Colonic mucosa (tissue), 4 donors: ENCODE measurements around the gene FKBP5. TPM values are rescaled to one million over a fixed set of nuclear protein-coding genes. Genes with fewer than 3 reads are reported as not detected.

Source experiments
- DNase-seq: peaks from one replicate; pipeline ENCODE4 v3.0.0-alpha.2; 2020
- H3K27ac ChIP-seq: fragments of 200-600 bp; one replicate; pipeline ENCODE4 v1.8.0; 2021
- H3K27me3 ChIP-seq: fragments of 200-600 bp; one replicate; pipeline ENCODE4 v1.8.0; 2021
- H3K36me3 ChIP-seq: fragments of 200-600 bp; one replicate; pipeline ENCODE4 v1.8.0; 2021
- H3K4me1 ChIP-seq: fragments of 200-600 bp; one replicate; pipeline ENCODE4 v1.8.0; 2021; ENCODE audit warnings: mild to moderate bottlenecking
- H3K4me3 ChIP-seq: fragments of 200-600 bp; one replicate; pipeline ENCODE4 v1.8.0; 2021
- H3K9ac ChIP-seq, 2 donors: one replicate each; pipeline ENCODE4 v1.7.0; 2013; ENCODE audit warnings: control low read depth in 2 of 2, low read depth in 2 of 2, low read length in 2 of 2
- H3K9me3 ChIP-seq: fragments of 200-600 bp; one replicate; pipeline ENCODE4 v1.8.0; 2021
- intact Hi-C: fragments of 100-400 bp; cut with DNase I; formaldehyde crosslinking; loops from one replicate; pipeline ENCODE4 v1.14.1; 2022
- total RNA-seq, 2 donors: library from RNA; stranded (reverse); fragmentation: NEBNext Ultra II Directional in 1 of 2; extraction: Animal tissue kit (Norgen Biotek cat#: 25700) in 1 of 2; gene quantifications; one replicate each; pipeline ENCODE4 v1.2.1, GENCODE V29; 2021
- TF ChIP-seq, protein P1 (sequence below): fragments of 200-600 bp; IDR thresholded peaks from one replicate; pipeline ENCODE4 v1.8.0; 2022; ENCODE audit warnings: antibody characterized with exemption, mild to moderate bottlenecking
- donor health status: healthy.
- donor health status: DM: no; HTN: no; CAD: no.
- donor health status: DM: no; HTN: no; CAD: no.

The FKBP5 gene
- total RNA-seq, 2 donors from 2014 or later = 29.1 to 54.7 TPM

DNA sequence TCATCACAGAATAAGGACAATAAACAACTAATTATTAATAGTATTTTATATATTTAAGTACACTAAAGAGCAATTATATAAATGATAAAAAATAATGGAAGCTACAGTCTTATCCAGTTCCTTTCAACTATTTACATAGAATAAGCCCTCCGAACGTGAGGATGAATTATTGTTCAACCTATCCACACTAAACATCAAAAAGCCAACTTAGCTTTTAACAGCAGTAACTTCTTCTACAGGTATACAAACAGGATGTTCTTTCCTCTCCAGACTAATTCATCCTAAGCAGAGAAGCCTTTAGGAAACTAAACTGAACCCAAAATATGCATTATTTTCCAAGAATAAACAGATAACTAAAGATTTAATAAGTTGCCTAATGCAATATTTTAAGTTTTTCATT is 2.3 kb downstream of the FKBP5 start:
- H3K36me3 ChIP-seq = no peaks in the 10 kb centered on the region
- no peak for DNase-seq
- no peaks in the 10 kb centered on the region for H3K4me1 ChIP-seq
- H3K4me3 ChIP-seq = peak overlapping the region; percentile 94
- H3K27me3 ChIP-seq = no peaks in the 10 kb centered on the region
- no peak overlapping the region for H3K27ac ChIP-seq
- TF ChIP-seq, protein P1, sequence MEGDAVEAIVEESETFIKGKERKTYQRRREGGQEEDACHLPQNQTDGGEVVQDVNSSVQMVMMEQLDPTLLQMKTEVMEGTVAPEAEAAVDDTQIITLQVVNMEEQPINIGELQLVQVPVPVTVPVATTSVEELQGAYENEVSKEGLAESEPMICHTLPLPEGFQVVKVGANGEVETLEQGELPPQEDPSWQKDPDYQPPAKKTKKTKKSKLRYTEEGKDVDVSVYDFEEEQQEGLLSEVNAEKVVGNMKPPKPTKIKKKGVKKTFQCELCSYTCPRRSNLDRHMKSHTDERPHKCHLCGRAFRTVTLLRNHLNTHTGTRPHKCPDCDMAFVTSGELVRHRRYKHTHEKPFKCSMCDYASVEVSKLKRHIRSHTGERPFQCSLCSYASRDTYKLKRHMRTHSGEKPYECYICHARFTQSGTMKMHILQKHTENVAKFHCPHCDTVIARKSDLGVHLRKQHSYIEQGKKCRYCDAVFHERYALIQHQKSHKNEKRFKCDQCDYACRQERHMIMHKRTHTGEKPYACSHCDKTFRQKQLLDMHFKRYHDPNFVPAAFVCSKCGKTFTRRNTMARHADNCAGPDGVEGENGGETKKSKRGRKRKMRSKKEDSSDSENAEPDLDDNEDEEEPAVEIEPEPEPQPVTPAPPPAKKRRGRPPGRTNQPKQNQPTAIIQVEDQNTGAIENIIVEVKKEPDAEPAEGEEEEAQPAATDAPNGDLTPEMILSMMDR = no peak
- H3K9ac ChIP-seq = peak overlapping the region in 1 of 2 donors; percentile 92
- intact Hi-C loops = loop anchor here (2.0 to 5.0 kb wide), 2 partner anchors 36 to 46 kb away; no protein-coding TSS in a partner anchor
- H3K9me3 ChIP-seq = no peaks in the 10 kb centered on the region

DNA sequence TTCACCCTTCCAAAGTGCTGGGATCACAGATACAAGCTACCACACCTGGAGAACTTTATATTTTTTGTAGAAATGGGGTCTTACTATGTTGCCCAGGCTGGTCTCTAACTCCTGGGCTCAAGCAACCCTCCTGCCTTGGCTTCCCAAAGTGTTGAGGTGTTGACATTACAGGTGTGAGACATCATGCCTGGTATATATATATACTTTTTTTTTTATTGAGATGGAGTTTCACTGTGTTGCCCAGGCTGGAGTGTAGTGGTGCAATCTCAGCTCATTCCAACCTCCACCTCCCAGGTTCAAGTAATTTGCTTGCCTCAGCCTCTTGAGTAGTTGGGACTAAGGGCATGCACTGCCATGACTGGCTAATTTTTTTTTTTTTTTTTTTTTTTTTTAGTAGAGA is 5.4 kb downstream of the FKBP5 start:
- H3K36me3 ChIP-seq = no peaks in the 10 kb centered on the region
- no peak overlapping the region for H3K4me3 ChIP-seq
- no peak overlapping the region for H3K9ac ChIP-seq
- H3K27me3 ChIP-seq = no peaks in the 10 kb centered on the region
- intact Hi-C loops = no loop called here
- TF ChIP-seq, protein P1 = no peak
- no peak overlapping the region for H3K27ac ChIP-seq
- no peaks in the 10 kb centered on the region for H3K4me1 ChIP-seq
- DNase-seq = no peak
- H3K9me3 ChIP-seq = no peaks in the 10 kb centered on the region

DNA sequence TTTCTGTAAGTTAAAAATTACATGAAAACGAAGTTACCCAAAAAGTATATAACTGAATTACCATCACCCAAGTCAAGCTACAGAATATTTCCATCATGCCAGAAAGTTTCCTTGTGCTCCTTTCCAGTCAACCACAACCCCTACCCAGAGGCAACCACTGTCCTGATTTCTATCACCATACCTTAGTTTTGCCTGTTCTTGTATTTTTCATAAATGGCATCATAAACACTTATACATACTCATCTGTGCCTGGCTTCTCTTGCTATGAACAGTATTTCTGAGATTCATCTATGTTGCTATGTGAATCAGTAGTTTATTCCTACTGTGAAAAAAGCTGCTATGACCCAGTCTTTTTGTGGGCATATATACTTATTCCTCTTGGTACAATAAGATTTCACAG is 7.4 kb downstream of the FKBP5 start:
- TF ChIP-seq, protein P1 = no peak
- intact Hi-C loops = no loop called here
- DNase-seq = no peak
- H3K9me3 ChIP-seq = no peaks in the 10 kb centered on the region
- H3K4me3 ChIP-seq = no peak overlapping the region
- H3K9ac ChIP-seq = no peak overlapping the region
- H3K4me1 ChIP-seq = no peaks in the 10 kb centered on the region
- H3K27ac ChIP-seq = no peak overlapping the region
- no peaks in the 10 kb centered on the region for H3K27me3 ChIP-seq
- no peaks in the 10 kb centered on the region for H3K36me3 ChIP-seq

DNA sequence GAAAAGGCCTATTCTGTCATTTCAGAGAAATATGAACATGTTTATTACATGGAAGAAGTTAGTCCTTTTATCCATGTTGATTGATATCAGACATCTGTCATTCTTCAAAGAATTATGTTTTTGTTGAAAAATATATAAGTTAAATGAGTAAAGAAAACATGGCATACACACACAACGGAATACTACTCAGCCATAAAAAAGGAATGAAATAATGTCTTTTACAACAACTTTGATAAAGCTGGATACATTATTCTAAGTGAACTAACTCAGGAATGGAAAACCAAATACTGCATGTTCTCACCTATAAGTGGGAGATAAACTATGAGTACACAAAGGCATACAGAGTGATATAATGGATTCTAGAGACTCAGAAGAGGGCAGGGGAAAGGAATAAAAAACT is 9.3 kb downstream of the FKBP5 start:
- no peak overlapping the region for H3K9ac ChIP-seq
- H3K4me1 ChIP-seq = peaks cover 6% of the 10 kb centered on the region
- H3K4me3 ChIP-seq = no peak overlapping the region
- H3K27ac ChIP-seq = no peak overlapping the region
- no peak for DNase-seq
- no peaks in the 10 kb centered on the region for H3K36me3 ChIP-seq
- H3K27me3 ChIP-seq = no peaks in the 10 kb centered on the region
- H3K9me3 ChIP-seq = no peaks in the 10 kb centered on the region
- intact Hi-C loops = no loop called here
- TF ChIP-seq, protein P1 = no peak

DNA sequence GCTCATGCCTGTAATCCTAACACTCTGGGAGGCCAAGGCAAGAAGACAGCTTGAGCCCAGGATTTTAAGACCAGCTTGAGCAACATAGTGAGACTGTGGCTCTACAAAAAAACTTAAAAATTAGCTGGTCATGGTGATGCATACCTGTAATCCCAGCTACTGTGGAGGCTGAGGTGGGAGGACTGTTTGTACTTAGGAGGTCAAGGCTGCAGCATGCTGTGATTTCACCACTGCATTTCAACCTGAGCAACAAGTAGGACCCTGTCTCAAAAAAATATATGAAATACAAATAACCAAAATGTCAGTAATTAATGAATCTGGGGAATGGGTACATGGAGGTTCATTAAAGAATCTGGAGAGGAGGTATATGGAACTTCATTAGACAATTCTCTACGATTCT is 9.9 kb downstream of the FKBP5 start:
- Histone ChIP-seq H3K9me3 (no peaks in the 10 kb centered on the region), H3K27me3 (no peaks in the 10 kb centered on the region), H3K27ac (no peak overlapping the region), H3K36me3 (no peaks in the 10 kb centered on the region), H3K4me1 (peaks cover 6% of the 10 kb centered on the region), H3K9ac (no peak overlapping the region), H3K4me3 (no peak overlapping the region)
- DNase-seq = no peak
- TF ChIP-seq, protein P1 = no peak
- intact Hi-C loops = no loop called here
